Small intestine (tissue), 16 donors: Measurements from ENCODE around the gene MFAP3. TPM values are rescaled to one million over a fixed set of nuclear protein-coding genes. Genes with fewer than 3 reads are reported as not detected.

Experiments used
- DNase-seq, 2 donors: peaks; one replicate each; pipeline versions ENCODE4 v3.0.0 to v3.0.0-alpha.2; 2013
- FAIRE-seq: peaks from 2 replicates; lab custom pipeline; 2012; peaks lifted over from hg19 to GRCh38; lab: Jason Lieb, UNC
- H3K27ac ChIP-seq, 3 donors: one replicate each; pipeline ENCODE4 v1.5.1; 2013; ENCODE audit warnings: low read length in 2 of 3, mild to moderate bottlenecking in 2 of 3, control low read depth in 1 of 3, inconsistent platforms in 1 of 3, low read depth in 1 of 3, moderate library complexity in 1 of 3
- H3K27me3 ChIP-seq, 3 donors: one replicate each; pipeline ENCODE4 v1.6.1; 2013; ENCODE audit warnings: low read length in 3 of 3, inconsistent platforms in 1 of 3; ENCODE audit not compliant: control insufficient read depth in 3 of 3, insufficient read depth in 3 of 3
- H3K36me3 ChIP-seq, 3 donors: one replicate each; pipeline ENCODE4 v1.6.1; 2013; ENCODE audit warnings: low read length in 3 of 3, inconsistent platforms in 1 of 3, low read depth in 1 of 3, mild to moderate bottlenecking in 1 of 3, moderate library complexity in 1 of 3; ENCODE audit not compliant: control insufficient read depth in 3 of 3, insufficient read depth in 2 of 3
- H3K4me1 ChIP-seq, 3 donors: one replicate each; pipeline ENCODE4 v1.6.1; 2013; ENCODE audit warnings: low read length in 2 of 3, inconsistent platforms in 1 of 3, low read depth in 1 of 3, mild to moderate bottlenecking in 1 of 3, moderate library complexity in 1 of 3; ENCODE audit not compliant: control insufficient read depth in 3 of 3, insufficient read depth in 2 of 3
- H3K4me3 ChIP-seq, 3 donors: one replicate each; pipeline ENCODE4 v1.5.1; 2013; ENCODE audit warnings: low read length in 3 of 3, control low read depth in 1 of 3, inconsistent platforms in 1 of 3, low read depth in 1 of 3, mild to moderate bottlenecking in 1 of 3, moderate library complexity in 1 of 3
- H3K9me3 ChIP-seq, 2 donors: one replicate each; pipeline ENCODE4 v1.6.1; 2013; ENCODE audit warnings: low read depth in 1 of 2, low read length in 1 of 2; ENCODE audit not compliant: control insufficient read depth in 2 of 2, insufficient read depth in 1 of 2
- WGBS, 3 donors: extraction: QIAGEN DNeasy Blood & Tissue Kit; methylation state at CpG; one replicate each; pipeline ENCODE4 v1.1.7; 2013; 5-methylcytosine and 5-hydroxymethylcytosine counted together
- long read RNA-seq, 10 donors: transcript quantifications; one replicate each; lab custom pipeline, GENCODE V29; 2026
- polyA plus RNA-seq, 4 donors: library from polyadenylated mRNA; stranded (reverse) in 3 of 4; unstranded in 1 of 4; fragments of 200-250 nt in 3 of 4; fragments of 120-200 nt in 1 of 4; gene quantifications; one replicate each; pipeline versions ENCODE4 v1.2.1 to v1.2.3, GENCODE V29; 2013
- donor health status: healthy with polysubstance abuse.
- donor health status: control.
- donor health status: control.
- donor health status: Bipolar disorder and iron deficiency.
- donor health status: healthy.

Gene MFAP3
- 10 to 100 TPM in 2 of 4 donors, 1 to 10 TPM in 2; 4.2 to 24.1 (median 8.6) TPM for polyA plus RNA-seq
- long read RNA-seq, donor 1, transcript MFAP3-212 (3 exons, 643 nt), result major isoform, 6 of 11 reads
- long read RNA-seq, donor 1, partial matches to known transcripts, result 5 of 11 reads
- long read RNA-seq, donor 1, other reads (novel, unspliced or antisense), result 0 of 11 reads
- long read RNA-seq, donor 2, partial matches to known transcripts, result 0 of 1 reads
- long read RNA-seq, donor 2, other reads (novel, unspliced or antisense), result 0 of 1 reads
- long read RNA-seq, donor 3, partial matches to known transcripts, result 0 of 1 reads
- long read RNA-seq, donor 3, other reads (novel, unspliced or antisense), result 0 of 1 reads
- long read RNA-seq, donor 4, result 0 reads
- long read RNA-seq, donor 5, partial matches to known transcripts, result 0 of 1 reads
- long read RNA-seq, donor 5, other reads (novel, unspliced or antisense), result 0 of 1 reads
- long read RNA-seq, donor 6, partial matches to known transcripts, result 0 of 2 reads
- long read RNA-seq, donor 6, other reads (novel, unspliced or antisense), result 0 of 2 reads
- long read RNA-seq, donor 7, partial matches to known transcripts, result 0 of 21 reads
- long read RNA-seq, donor 7, other reads (novel, unspliced or antisense), result 15 of 21 reads
- long read RNA-seq, donor 8, result 0 reads
- long read RNA-seq, donor 9, partial matches to known transcripts, result 0 of 1 reads
- long read RNA-seq, donor 9, other reads (novel, unspliced or antisense), result 0 of 1 reads
- long read RNA-seq, donor 10, partial matches to known transcripts, result 0 of 3 reads
- long read RNA-seq, donor 10, other reads (novel, unspliced or antisense), result 0 of 3 reads

- Histone ChIP-seq H3K27ac (peak within 1 kb of the TSS; percentile 79 to 98 (median 83)), H3K4me3 (peak within 1 kb of the TSS; percentile 48 to 93 (median 57)), H3K27me3 (no peaks in the 10 kb centered on the region), H3K4me1 (peaks cover 0 to 2% (median 2%) of the 10 kb centered on the region in 3 donors), H3K36me3 (no peaks in the 10 kb centered on the region), H3K9me3 (no peaks in the 10 kb centered on the region)
- WGBS, 3 donors, result 0 to 1% (median 0%) methylated on average over 51 of the region's 51 CpGs
- DNase-seq (peak; percentile 92 to 94), FAIRE-seq (no peak)
Measured at GRCh38 chr5:154038707-154039457, at the start of gene MFAP3, which contains the start of gene FAM114A2. TSS of gene MFAP3 (plus strand) at chr5:154038967. CDS start at chr5:154049723, 10,756 bp downstream. TSS of gene FAM114A2 (minus strand) at chr5:154038910. CDS start at chr5:154034953, 3,957 bp downstream.

GRCh38 chr5:153991168-153991567, 47.6 kb upstream of the MFAP3 start:
- Histone ChIP-seq H3K4me3 (no peak overlapping the region), H3K9me3 (no peaks in the 10 kb centered on the region), H3K27ac (no peak overlapping the region), H3K4me1 (no peaks in the 10 kb centered on the region), H3K36me3 (no peaks in the 10 kb centered on the region), H3K27me3 (no peaks in the 10 kb centered on the region)
- DNase-seq, result no peak
- FAIRE-seq, result no peak

GRCh38 chr5:153998010-153998409, 40.8 kb upstream of the MFAP3 start:
- FAIRE-seq (no peak), DNase-seq (no peak)
- H3K27me3 ChIP-seq, result no peaks in the 10 kb centered on the region
- no peak overlapping the region for H3K4me3 ChIP-seq
- H3K4me1 ChIP-seq, result no peaks in the 10 kb centered on the region
- peaks cover 2 to 8% (median 5%) of the 10 kb centered on the region in 3 donors for H3K36me3 ChIP-seq
- no peaks in the 10 kb centered on the region for H3K9me3 ChIP-seq
- WGBS, 3 donors, result 81 to 87% (median 82%) methylated on average over 1 of the region's 1 CpG
- no peak overlapping the region for H3K27ac ChIP-seq

GRCh38 chr5:153998768-153999167, 40.0 kb upstream of the MFAP3 start:
- WGBS, 3 donors, result 92 to 100% (median 95%) methylated on average over 1 of the region's 1 CpG
- no peaks in the 10 kb centered on the region for H3K4me1 ChIP-seq
- no peaks in the 10 kb centered on the region for H3K27me3 ChIP-seq
- no peak overlapping the region for H3K27ac ChIP-seq
- H3K4me3 ChIP-seq, result no peak overlapping the region
- FAIRE-seq (no peak), DNase-seq (no peak)
- no peaks in the 10 kb centered on the region for H3K9me3 ChIP-seq
- peaks cover 2 to 8% (median 5%) of the 10 kb centered on the region in 3 donors for H3K36me3 ChIP-seq

- H3K4me1 ChIP-seq, result no peaks in the 10 kb centered on the region
- H3K27ac ChIP-seq, result no peak overlapping the region
- no peaks in the 10 kb centered on the region for H3K27me3 ChIP-seq
- H3K36me3 ChIP-seq, result peaks cover 2 to 8% (median 5%) of the 10 kb centered on the region in 3 donors
- no peaks in the 10 kb centered on the region for H3K9me3 ChIP-seq
- H3K4me3 ChIP-seq, result no peak overlapping the region
- 93 to 99% (median 96%) methylated on average over 3 of the region's 3 CpGs for WGBS, 3 donors
- no peak for DNase-seq
- no peak for FAIRE-seq
Measured at GRCh38 chr5:153999995-154000394, 38.8 kb upstream of the MFAP3 start.

GRCh38 chr5:154000703-154001102, 38.1 kb upstream of the MFAP3 start:
- no peak for DNase-seq
- Histone ChIP-seq H3K27ac (no peak overlapping the region), H3K9me3 (no peaks in the 10 kb centered on the region), H3K36me3 (peaks cover 5 to 8% (median 5%) of the 10 kb centered on the region in 3 donors), H3K4me1 (no peaks in the 10 kb centered on the region), H3K27me3 (no peaks in the 10 kb centered on the region), H3K4me3 (no peak overlapping the region)
- no peak for FAIRE-seq

GRCh38 chr5:154002093-154002492, 36.7 kb upstream of the MFAP3 start:
- peaks cover 5% of the 10 kb centered on the region in 3 donors for H3K36me3 ChIP-seq
- H3K27ac ChIP-seq, result peak overlapping the region in 2 of 3 donors; percentile 5 to 83
- no peaks in the 10 kb centered on the region for H3K4me1 ChIP-seq
- DNase-seq (peak in 1 of 2 donors; percentile 27), FAIRE-seq (no peak)
- H3K9me3 ChIP-seq, result no peaks in the 10 kb centered on the region
- H3K4me3 ChIP-seq, result no peak overlapping the region
- WGBS, 3 donors, result 41 to 63% (median 61%) methylated on average over 4 of the region's 4 CpGs
- H3K27me3 ChIP-seq, result no peaks in the 10 kb centered on the region

- H3K4me3 ChIP-seq, result no peak overlapping the region
- no peaks in the 10 kb centered on the region for H3K27me3 ChIP-seq
- peaks cover 2 to 5% (median 5%) of the 10 kb centered on the region in 3 donors for H3K36me3 ChIP-seq
- H3K4me1 ChIP-seq, result no peaks in the 10 kb centered on the region
- FAIRE-seq (no peak), DNase-seq (no peak)
- H3K27ac ChIP-seq, result peak overlapping the region; percentile 5 to 83 (median 32)
- 69 to 85% (median 80%) methylated on average over 7 of the region's 7 CpGs for WGBS, 3 donors
- no peaks in the 10 kb centered on the region for H3K9me3 ChIP-seq
Measured at GRCh38 chr5:154002511-154003020, 36.2 kb upstream of the MFAP3 start.
